ENCODE data around the gene SPINK8. TPM values are rescaled to one million over a fixed set of nuclear protein-coding genes. Genes with fewer than 3 reads are reported as not detected.

Gene SPINK8
- total RNA-seq, 1 experiment from 2014 or later: not detected

- TSS peak; percentile 83 for BruUV-seq (replicated peaks)
- intact Hi-C loops (cut with micrococcal nuclease): no loop called here
Observed at GRCh38 chr3:48301800-48302166, 31.7 kb downstream of the SPINK8 start.

GRCh38 chr3:48301020-48301799 lies 32.3 kb downstream of the SPINK8 start, which contains the start of gene NME6:
NME6 (minus strand) TSS chr3:48301367.
- DNase-seq: peak; percentile 93
- H3K9ac ChIP-seq (ENCODE audit: low read length): peak within 1 kb of the TSS; percentile 98
- H3K4me1 ChIP-seq (ENCODE audit: insufficient read depth, low read length): peaks cover 17% of the 10 kb centered on the region
- H3K9me3 ChIP-seq (ENCODE audit: low read length): no peaks in the 10 kb centered on the region
- peak within 1 kb of the TSS; percentile 81 for H3K27ac ChIP-seq (ENCODE audit: low read length)
- no peaks in the 10 kb centered on the region for H3K9me2 ChIP-seq (replicated peaks; ENCODE audit: low read length)
- H4K20me1 ChIP-seq (ENCODE audit: low read length): no peaks in the 10 kb centered on the region
- peak within 1 kb of the TSS; percentile 92 for H3K4me2 ChIP-seq (ENCODE audit: low read length)
- no TSS peak for BruUV-seq (replicated peaks)
- no peaks in the 10 kb centered on the region for H3K27me3 ChIP-seq (ENCODE audit: low read length)
- H3K4me3 ChIP-seq (ENCODE audit: low read length): peak within 1 kb of the TSS; percentile 97
- TF ChIP-seq EZH2phosphoT487 (IDR thresholded peaks at IDR 0.05; ENCODE audit: borderline replicate concordance, low read length): no peak
- no peak for TF ChIP-seq CTCF (conservative IDR thresholded peaks at IDR 0.05; ENCODE audit: low read depth, low read length)
- no peak for TF ChIP-seq EZH2 (IDR thresholded peaks at IDR 0.05; ENCODE audit: low read length, unreplicated experiment)
- CTCF ChIA-PET: no interaction called here
- H2AFZ ChIP-seq (ENCODE audit: low read length): peak within 1 kb of the TSS; percentile 99
- peak; percentile 94 for ATAC-seq
- peaks cover 6% of the 10 kb centered on the region; the same call in 1 of the 2 replicates for H3K36me3 ChIP-seq (ENCODE audit: low read depth, low read length)
- peaks cover 32% of the 10 kb centered on the region for H3K79me2 ChIP-seq (ENCODE audit: low read length)
- intact Hi-C loops (cut with micrococcal nuclease): no loop called here
- POLR2A ChIA-PET (ENCODE audit: unreplicated experiment): interaction anchor here (0.6 to 0.7 kb wide), 2 partner anchors 11 to 727 kb away, joined by 3 to 5 read pairs; no protein-coding TSS in a partner anchor
- no peaks in the 10 kb centered on the region for H3F3A ChIP-seq (ENCODE audit: low read length, unreplicated experiment)

More at GRCh38 chr3:48301800-48302166, 31.7 kb downstream of the SPINK8 start:
- POLR2A ChIA-PET (ENCODE audit: unreplicated experiment): interaction anchor here (0.6 to 0.7 kb wide), 2 partner anchors 672 to 727 kb away, joined by 3 to 4 read pairs; no protein-coding TSS in a partner anchor
- Histone ChIP-seq H3F3A (ENCODE audit: low read length, unreplicated experiment) (no peaks in the 10 kb centered on the region), H3K4me3 (ENCODE audit: low read length) (peak overlapping the region; percentile 97), H3K4me2 (ENCODE audit: low read length) (peak overlapping the region; percentile 92), H3K9me2 (replicated peaks; ENCODE audit: low read length) (no peaks in the 10 kb centered on the region), H4K20me1 (ENCODE audit: low read length) (no peaks in the 10 kb centered on the region), H3K36me3 (ENCODE audit: low read depth, low read length) (peaks cover 6% of the 10 kb centered on the region; the same call in 1 of the 2 replicates), H2AFZ (ENCODE audit: low read length) (peak overlapping the region; percentile 99), H3K27ac (ENCODE audit: low read length) (peak overlapping the region; percentile 81), H3K79me2 (ENCODE audit: low read length) (peaks cover 32% of the 10 kb centered on the region), H3K9me3 (ENCODE audit: low read length) (no peaks in the 10 kb centered on the region), H3K4me1 (ENCODE audit: insufficient read depth, low read length) (peaks cover 17% of the 10 kb centered on the region), H3K9ac (ENCODE audit: low read length) (peak overlapping the region; percentile 98), H3K27me3 (ENCODE audit: low read length) (no peaks in the 10 kb centered on the region)
- CTCF ChIA-PET: no interaction called here
- DNase-seq (peak; percentile 49), ATAC-seq (peak; percentile 16; the same call in 1 of the 2 replicates)
- TF ChIP-seq EZH2 (IDR thresholded peaks at IDR 0.05; ENCODE audit: low read length, unreplicated experiment): no peak
- TF ChIP-seq EZH2phosphoT487 (IDR thresholded peaks at IDR 0.05; ENCODE audit: borderline replicate concordance, low read length): no peak
- no peak for TF ChIP-seq CTCF (conservative IDR thresholded peaks at IDR 0.05; ENCODE audit: low read depth, low read length)
